Heart left ventricle (tissue), 13 donors: Measurements from ENCODE around the gene PIGR.

Experiments used
- POLR2A ChIP-seq, 2 donors: fragments of 450-650 bp; IDR thresholded peaks; one replicate each; pipeline ENCODE4 v1.6.1; 2017; ENCODE audit warnings: antibody characterized with exemption in 2 of 2, mild to moderate bottlenecking in 2 of 2, moderate library complexity in 2 of 2
- TF ChIP-seq, protein P1 (sequence below), 12 donors: fragments of 200-600 bp; sonication (generic) in 4 of 12; IDR thresholded peaks; one replicate each; pipeline versions ENCODE4 v1.5.0 to v1.8.0; 2018 to 2022; ENCODE audit warnings: antibody characterized with exemption in 12 of 12, mild to moderate bottlenecking in 5 of 12
- donor health status: ischemic (EF 13 %, LVEDD 7.1; RV severe dilation, severe dysfunction).
- donor health status: DM: no; HTN: yes; CAD: no.
- donor health status: DM: no; HTN: no; CAD: no.
- donor health status: ischemic (EF 25% LVEDD 6.9; RV normal size, moderate dysfunction).
- donor health status: ischemic (EF 25% LVEDD 5.7; RV mildly dilated, moderate dysfunction).
- donor health status: ischemic (EF 35%, LVEDD 5.7; RV mildly dilated, moderate dysfunction).
- donor health status: nonischemic (EF 11% LVEDD 7.7; RV severe dilation, severe dysfunction).
- donor health status: DM: yes; HTN: yes; CAD: no.
- donor health status: PGD.
- donor health status: ischemic (EF 29% LVEDD 5.4; RV normal size, mild dysfunction).
- donor health status: nonischemic (EF 23%, LVEDD 6.1; RV moderate dilation, normal function).

DNA sequence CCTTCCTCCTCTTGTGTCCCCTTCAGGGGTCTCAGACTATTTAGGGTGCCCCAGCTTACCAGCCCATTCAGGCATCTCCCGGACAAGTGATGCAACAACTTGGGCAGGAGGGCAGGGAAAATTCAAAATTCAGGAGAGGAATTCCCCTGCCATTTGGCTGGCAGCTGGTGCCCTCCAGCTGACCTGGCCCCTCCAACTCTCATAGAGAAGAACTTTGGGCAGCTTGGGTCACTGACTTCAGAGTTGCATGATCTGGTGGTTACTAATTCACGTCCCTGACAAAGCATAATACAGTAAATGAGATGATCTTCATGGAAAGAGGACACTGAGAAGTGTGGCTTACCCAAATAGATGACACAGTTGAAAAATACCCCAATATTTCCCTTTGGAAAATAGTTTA, 24.2 kb upstream of the PIGR start, which contains the start of gene FCAMR:
- TF ChIP-seq, protein P1, sequence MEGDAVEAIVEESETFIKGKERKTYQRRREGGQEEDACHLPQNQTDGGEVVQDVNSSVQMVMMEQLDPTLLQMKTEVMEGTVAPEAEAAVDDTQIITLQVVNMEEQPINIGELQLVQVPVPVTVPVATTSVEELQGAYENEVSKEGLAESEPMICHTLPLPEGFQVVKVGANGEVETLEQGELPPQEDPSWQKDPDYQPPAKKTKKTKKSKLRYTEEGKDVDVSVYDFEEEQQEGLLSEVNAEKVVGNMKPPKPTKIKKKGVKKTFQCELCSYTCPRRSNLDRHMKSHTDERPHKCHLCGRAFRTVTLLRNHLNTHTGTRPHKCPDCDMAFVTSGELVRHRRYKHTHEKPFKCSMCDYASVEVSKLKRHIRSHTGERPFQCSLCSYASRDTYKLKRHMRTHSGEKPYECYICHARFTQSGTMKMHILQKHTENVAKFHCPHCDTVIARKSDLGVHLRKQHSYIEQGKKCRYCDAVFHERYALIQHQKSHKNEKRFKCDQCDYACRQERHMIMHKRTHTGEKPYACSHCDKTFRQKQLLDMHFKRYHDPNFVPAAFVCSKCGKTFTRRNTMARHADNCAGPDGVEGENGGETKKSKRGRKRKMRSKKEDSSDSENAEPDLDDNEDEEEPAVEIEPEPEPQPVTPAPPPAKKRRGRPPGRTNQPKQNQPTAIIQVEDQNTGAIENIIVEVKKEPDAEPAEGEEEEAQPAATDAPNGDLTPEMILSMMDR (IDR thresholded peaks at IDR 0.05), result no peak
- TF ChIP-seq POLR2A (IDR thresholded peaks at IDR 0.05), result no peak
